HepG2 (cell line): ENCODE data around the gene ACOT4. TPM values are rescaled to one million over a fixed set of nuclear protein-coding genes. Genes with fewer than 3 reads are reported as not detected.
"Not testable (repeated sequence)": the region's sequence is repeated elsewhere in the genome, so short reads cannot be mapped to it uniquely, and the experiment has no call there.

ENCODE experiments used
- BRD4 ChIP-seq: sonication (generic); formaldehyde crosslinking; IDR thresholded peaks from 2 replicates; pipeline ENCODE4 v1.4.0; 2020; ENCODE audit warnings: missing genetic modification reagents
- GABPA ChIP-seq, 2 experiments: IDR thresholded peaks; 2 replicates each; pipeline ENCODE4 v1.6.1; 2011 to 2016; ENCODE audit warnings: low read depth in 2 of 2, low read length in 1 of 2, missing biosample characterization in 1 of 2, missing genetic modification characterization in 1 of 2
- MEF2D ChIP-seq: sonication (generic); formaldehyde crosslinking; IDR thresholded peaks from 2 replicates; pipeline ENCODE4 v1.5.1; 2020; ENCODE audit warnings: mild to moderate bottlenecking, missing genetic modification reagents
- PHF8 ChIP-seq: sonication (generic); formaldehyde crosslinking; IDR thresholded peaks from 2 replicates; pipeline ENCODE4 v1.5.0; 2020; ENCODE audit warnings: missing genetic modification reagents
- ZFP36L1 ChIP-seq: sonication (generic); formaldehyde crosslinking; IDR thresholded peaks from 2 replicates; pipeline ENCODE4 v1.8.0; 2022; ENCODE audit warnings: mild to moderate bottlenecking, missing genetic modification reagents, moderate library complexity
- ZFY ChIP-seq: sonication (generic); formaldehyde crosslinking; IDR thresholded peaks from 2 replicates; pipeline ENCODE4 v1.4.0; 2020; ENCODE audit warnings: missing genetic modification reagents
- ZNF230 ChIP-seq: sonication (generic); formaldehyde crosslinking; IDR thresholded peaks from 2 replicates; pipeline ENCODE4 v1.4.0; 2020; ENCODE audit warnings: mild to moderate bottlenecking, missing genetic modification reagents
- ZNF446 ChIP-seq: sonication (generic); formaldehyde crosslinking; IDR thresholded peaks from 2 replicates; pipeline ENCODE4 v1.5.0; 2020; ENCODE audit warnings: mild to moderate bottlenecking, missing genetic modification reagents
- ZNF777 ChIP-seq: sonication (generic); formaldehyde crosslinking; IDR thresholded peaks from 2 replicates; pipeline ENCODE4 v1.4.0; 2020; ENCODE audit warnings: missing genetic modification reagents
- ZNF781 ChIP-seq: sonication (generic); formaldehyde crosslinking; IDR thresholded peaks from 2 replicates; pipeline ENCODE4 v1.5.1; 2020; ENCODE audit warnings: borderline replicate concordance, mild to moderate bottlenecking, missing genetic modification reagents; ENCODE audit errors: not compliant biosample characterization
- ZNF891 ChIP-seq: sonication (generic); formaldehyde crosslinking; IDR thresholded peaks from 2 replicates; pipeline ENCODE4 v1.5.0; 2020; ENCODE audit warnings: mild to moderate bottlenecking, missing genetic modification reagents
- polyA plus RNA-seq, 8 experiments: library from polyadenylated mRNA; depleted of rRNA in 3 of 8; stranded (reverse) in 7 of 8; unstranded in 1 of 8; fragments of >200 nt; fragmentation: Illumina TruSeq in 4 of 8; extraction: Trizol in 4 of 8; gene quantifications; 2 replicates each; pipeline versions ENCODE4 v1.2.1 to v1.2.3, GENCODE V29; 2011 to 2016; ENCODE audit warnings: low read depth in 4 of 8, missing spikeins in 1 of 8, mixed read lengths in 1 of 8; ENCODE audit not compliant: insufficient read depth in 1 of 8
- total RNA-seq, 5 experiments: library from RNA; depleted of rRNA; stranded (reverse); fragments of >200 nt; fragmentation: Illumina TruSeq; extraction: Trizol; gene quantifications; 2 replicates each; pipeline ENCODE4 v1.2.3, GENCODE V29; 2016; ENCODE audit warnings: low read depth in 1 of 5
- TF ChIP-seq, protein P1 (sequence below): sonication (generic); formaldehyde crosslinking; IDR thresholded peaks from 2 replicates; pipeline ENCODE4 v1.9.0; 2022; ENCODE audit warnings: low read depth, missing genetic modification reagents
- TF ChIP-seq, protein P2 (sequence below): sonication (generic); formaldehyde crosslinking; IDR thresholded peaks from 2 replicates; pipeline ENCODE4 v1.4.0; 2020; ENCODE audit warnings: missing genetic modification reagents
- TF ChIP-seq, protein P3 (sequence below): sonication (generic); formaldehyde crosslinking; IDR thresholded peaks from 2 replicates; pipeline ENCODE4 v1.5.0; 2020; ENCODE audit warnings: missing genetic modification reagents
- TF ChIP-seq, protein P4 (sequence below): sonication (generic); formaldehyde crosslinking; IDR thresholded peaks from 2 replicates; pipeline ENCODE4 v1.4.0; 2020; ENCODE audit warnings: missing genetic modification reagents
- TF ChIP-seq, protein P5 (sequence below): sonication (generic); formaldehyde crosslinking; IDR thresholded peaks from 2 replicates; pipeline ENCODE4 v1.4.0; 2020; ENCODE audit warnings: missing genetic modification reagents

ACOT4 gene
- total and polyA plus RNA-seq, 2 of the 13 experiments (the other 11 are each of a cell fraction or from before 2014, with no cell fraction given), result 0.04 to 0.05 TPM

DNA sequence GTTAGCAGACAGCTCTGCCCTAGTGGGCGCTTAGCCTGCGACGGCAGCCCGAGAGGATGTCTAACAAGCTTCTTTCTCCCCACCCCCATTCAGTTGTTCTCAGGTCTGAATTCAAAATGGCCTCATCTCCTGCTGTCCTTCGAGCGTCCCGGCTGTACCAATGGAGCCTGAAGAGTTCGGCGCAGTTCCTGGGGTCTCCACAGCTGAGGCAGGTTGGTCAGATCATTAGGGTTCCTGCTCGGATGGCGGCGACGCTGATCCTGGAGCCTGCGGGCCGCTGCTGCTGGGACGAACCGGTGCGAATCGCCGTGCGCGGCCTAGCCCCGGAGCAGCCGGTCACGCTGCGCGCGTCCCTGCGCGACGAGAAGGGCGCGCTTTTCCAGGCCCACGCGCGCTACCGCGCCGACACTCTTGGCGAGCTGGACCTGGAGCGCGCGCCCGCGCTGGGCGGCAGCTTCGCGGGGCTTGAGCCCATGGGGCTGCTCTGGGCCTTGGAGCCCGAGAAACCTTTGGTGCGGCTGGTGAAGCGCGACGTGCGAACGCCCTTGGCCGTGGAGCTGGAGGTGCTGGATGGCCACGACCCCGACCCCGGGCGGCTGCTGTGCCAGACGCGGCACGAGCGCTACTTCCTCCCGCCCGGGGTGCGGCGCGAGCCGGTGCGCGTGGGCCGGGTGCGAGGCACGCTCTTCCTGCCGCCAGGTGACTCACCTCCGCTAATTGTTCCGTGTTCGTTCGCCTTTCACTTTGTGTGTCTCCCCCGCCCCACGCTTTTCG is 22.3 kb upstream of the ACOT4 start, which contains the start of gene ACOT2 (continued):
- TF ChIP-seq ZFY (CRISPR knock-in tag), result peak; percentile 96
- TF ChIP-seq GABPA (IDR thresholded peaks at IDR 0.05; ENCODE audit: low read depth, low read length), result peak; percentile 17; the same call in 1 of the 2 replicates
- TF ChIP-seq GABPA (CRISPR knock-in tag; IDR thresholded peaks at IDR 0.05; ENCODE audit: low read depth), result not testable (repeated sequence)
- TF ChIP-seq ZNF777 (CRISPR knock-in tag), result peak; percentile 88
- peak; percentile 92 for TF ChIP-seq PHF8
- TF ChIP-seq MEF2D (CRISPR knock-in tag), result peak; percentile 79; the same call in 1 of the 2 replicates
- 0 out of 2 replicates have a peak, but pooled peaks have one; percentile 80 for TF ChIP-seq ZNF891
- peak; percentile 60 for TF ChIP-seq ZNF781 (CRISPR knock-in tag)
- TF ChIP-seq ZFP36L1 (CRISPR knock-in tag), result 0 out of 2 replicates have a peak, but pooled peaks have one; percentile 36
- TF ChIP-seq ZNF446 (CRISPR knock-in tag), result peak; percentile 66
- TF ChIP-seq, protein P1, sequence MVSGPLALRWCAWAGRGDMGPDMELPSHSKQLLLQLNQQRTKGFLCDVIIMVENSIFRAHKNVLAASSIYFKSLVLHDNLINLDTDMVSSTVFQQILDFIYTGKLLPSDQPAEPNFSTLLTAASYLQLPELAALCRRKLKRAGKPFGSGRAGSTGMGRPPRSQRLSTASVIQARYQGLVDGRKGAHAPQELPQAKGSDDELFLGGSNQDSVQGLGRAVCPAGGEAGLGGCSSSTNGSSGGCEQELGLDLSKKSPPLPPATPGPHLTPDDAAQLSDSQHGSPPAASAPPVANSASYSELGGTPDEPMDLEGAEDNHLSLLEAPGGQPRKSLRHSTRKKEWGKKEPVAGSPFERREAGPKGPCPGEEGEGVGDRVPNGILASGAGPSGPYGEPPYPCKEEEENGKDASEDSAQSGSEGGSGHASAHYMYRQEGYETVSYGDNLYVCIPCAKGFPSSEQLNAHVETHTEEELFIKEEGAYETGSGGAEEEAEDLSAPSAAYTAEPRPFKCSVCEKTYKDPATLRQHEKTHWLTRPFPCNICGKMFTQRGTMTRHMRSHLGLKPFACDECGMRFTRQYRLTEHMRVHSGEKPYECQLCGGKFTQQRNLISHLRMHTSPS (CRISPR knock-in tag), result 0 out of 2 replicates have a peak, but pooled peaks have one; percentile 20
- TF ChIP-seq, protein P2, sequence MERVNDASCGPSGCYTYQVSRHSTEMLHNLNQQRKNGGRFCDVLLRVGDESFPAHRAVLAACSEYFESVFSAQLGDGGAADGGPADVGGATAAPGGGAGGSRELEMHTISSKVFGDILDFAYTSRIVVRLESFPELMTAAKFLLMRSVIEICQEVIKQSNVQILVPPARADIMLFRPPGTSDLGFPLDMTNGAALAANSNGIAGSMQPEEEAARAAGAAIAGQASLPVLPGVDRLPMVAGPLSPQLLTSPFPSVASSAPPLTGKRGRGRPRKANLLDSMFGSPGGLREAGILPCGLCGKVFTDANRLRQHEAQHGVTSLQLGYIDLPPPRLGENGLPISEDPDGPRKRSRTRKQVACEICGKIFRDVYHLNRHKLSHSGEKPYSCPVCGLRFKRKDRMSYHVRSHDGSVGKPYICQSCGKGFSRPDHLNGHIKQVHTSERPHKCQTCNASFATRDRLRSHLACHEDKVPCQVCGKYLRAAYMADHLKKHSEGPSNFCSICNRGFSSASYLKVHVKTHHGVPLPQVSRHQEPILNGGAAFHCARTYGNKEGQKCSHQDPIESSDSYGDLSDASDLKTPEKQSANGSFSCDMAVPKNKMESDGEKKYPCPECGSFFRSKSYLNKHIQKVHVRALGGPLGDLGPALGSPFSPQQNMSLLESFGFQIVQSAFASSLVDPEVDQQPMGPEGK (CRISPR knock-in tag), result peak; percentile 94
- TF ChIP-seq BRD4 (CRISPR knock-in tag), result peak; percentile 74
- TF ChIP-seq, protein P3, sequence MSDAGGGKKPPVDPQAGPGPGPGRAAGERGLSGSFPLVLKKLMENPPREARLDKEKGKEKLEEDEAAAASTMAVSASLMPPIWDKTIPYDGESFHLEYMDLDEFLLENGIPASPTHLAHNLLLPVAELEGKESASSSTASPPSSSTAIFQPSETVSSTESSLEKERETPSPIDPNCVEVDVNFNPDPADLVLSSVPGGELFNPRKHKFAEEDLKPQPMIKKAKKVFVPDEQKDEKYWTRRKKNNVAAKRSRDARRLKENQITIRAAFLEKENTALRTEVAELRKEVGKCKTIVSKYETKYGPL (CRISPR knock-in tag), result peak; percentile 25; the same call in 1 of the 2 replicates
- TF ChIP-seq, protein P4, sequence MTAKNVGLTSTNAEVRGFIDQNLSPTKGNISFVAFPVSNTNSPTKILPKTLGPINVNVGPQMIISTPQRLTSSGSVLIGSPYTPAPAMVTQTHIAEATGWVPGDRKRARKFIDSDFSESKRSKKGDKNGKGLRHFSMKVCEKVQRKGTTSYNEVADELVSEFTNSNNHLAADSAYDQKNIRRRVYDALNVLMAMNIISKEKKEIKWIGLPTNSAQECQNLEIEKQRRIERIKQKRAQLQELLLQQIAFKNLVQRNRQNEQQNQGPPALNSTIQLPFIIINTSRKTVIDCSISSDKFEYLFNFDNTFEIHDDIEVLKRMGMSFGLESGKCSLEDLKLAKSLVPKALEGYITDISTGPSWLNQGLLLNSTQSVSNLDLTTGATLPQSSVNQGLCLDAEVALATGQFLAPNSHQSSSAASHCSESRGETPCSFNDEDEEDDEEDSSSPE (CRISPR knock-in tag), result peak; percentile 67; the same call in 1 of the 2 replicates
- peak; percentile 72; the same call in 1 of the 2 replicates for TF ChIP-seq ZNF230
- TF ChIP-seq, protein P5, sequence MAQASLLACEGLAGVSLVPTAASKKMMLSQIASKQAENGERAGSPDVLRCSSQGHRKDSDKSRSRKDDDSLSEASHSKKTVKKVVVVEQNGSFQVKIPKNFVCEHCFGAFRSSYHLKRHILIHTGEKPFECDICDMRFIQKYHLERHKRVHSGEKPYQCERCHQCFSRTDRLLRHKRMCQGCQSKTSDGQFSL (CRISPR knock-in tag), result peak; percentile 45; the same call in 1 of the 2 replicates
